Fibroblast of lung (primary cell): Measurements from ENCODE around the gene NFE2. TPM values are rescaled to one million over a fixed set of nuclear protein-coding genes. Genes with fewer than 3 reads are reported as not detected.

ENCODE experiments used
- DNase-seq, 2 donors: peaks; one replicate each; pipeline versions ENCODE4 v3.0.0 to v3.0.0-alpha.2; 2010; ENCODE audit warnings: low read depth in 2 of 2
- H2AFZ ChIP-seq: 2 replicates; pipeline ENCODE4 v1.5.1; 2012; ENCODE audit warnings: low read length, control low read depth, inconsistent platforms
- H3K27ac ChIP-seq: 2 replicates; pipeline ENCODE4 v1.5.1; 2011; ENCODE audit warnings: low read length, control low read depth; ENCODE audit not compliant: insufficient read depth
- H3K27me3 ChIP-seq: 2 replicates; pipeline ENCODE4 v1.5.1; 2011; ENCODE audit warnings: mild to moderate bottlenecking, low read length; ENCODE audit not compliant: control insufficient read depth, insufficient read depth
- H3K36me3 ChIP-seq: 2 replicates; pipeline ENCODE4 v1.5.1; 2011; ENCODE audit warnings: low read length; ENCODE audit not compliant: control insufficient read depth, insufficient read depth
- H3K4me1 ChIP-seq: 2 replicates; pipeline ENCODE4 v1.5.1; 2011; ENCODE audit warnings: low read length; ENCODE audit not compliant: control insufficient read depth, insufficient read depth; ENCODE audit errors: extremely low read depth
- H3K4me2 ChIP-seq: 2 replicates; pipeline ENCODE4 v1.5.1; 2011; ENCODE audit warnings: low read length, control low read depth; ENCODE audit not compliant: insufficient read depth; ENCODE audit errors: extremely low read depth
- H3K4me3 ChIP-seq, 4 experiments: fragments of 200-600 bp in 1 of 4; sonication (generic) in 1 of 4; replicated peaks in 1 of 4; 2 replicates each; pipeline ENCODE4 v1.5.1; 2011 to 2016; ENCODE audit warnings: low read length in 4 of 4, low read depth in 3 of 4, mild to moderate bottlenecking in 3 of 4, control low read depth in 2 of 4, inconsistent platforms in 1 of 4, mixed read lengths in 1 of 4; ENCODE audit not compliant: insufficient read depth in 1 of 4; ENCODE audit errors: control extremely low read depth in 1 of 4
- H3K79me2 ChIP-seq: 2 replicates; pipeline ENCODE4 v1.5.1; 2012; ENCODE audit warnings: mild to moderate bottlenecking, low read length, inconsistent platforms; ENCODE audit not compliant: control insufficient read depth, insufficient read depth
- H3K9ac ChIP-seq: 2 replicates; pipeline ENCODE4 v1.5.1; 2011; ENCODE audit warnings: mild to moderate bottlenecking, low read length, control low read depth; ENCODE audit not compliant: insufficient read depth
- H3K9me3 ChIP-seq: 2 replicates; pipeline ENCODE4 v1.5.1; 2012; ENCODE audit warnings: low read depth, low read length; ENCODE audit not compliant: control insufficient read depth, insufficient read depth
- H4K20me1 ChIP-seq: 2 replicates; pipeline ENCODE4 v1.5.1; 2011; ENCODE audit warnings: low read length; ENCODE audit not compliant: control insufficient read depth, insufficient read depth; ENCODE audit errors: extremely low read depth
- EZH2 ChIP-seq: IDR thresholded peaks from 2 replicates; pipeline ENCODE4 v1.5.1; 2012; ENCODE audit warnings: low read length, control low read depth, mild to moderate bottlenecking; ENCODE audit errors: missing control alignments
- polyA plus RNA-seq, 2 donors: library from polyadenylated mRNA; depleted of rRNA in 1 of 2; stranded (reverse) in 1 of 2; unstranded in 1 of 2; fragments of >200 nt; gene quantifications; 2 replicates each; pipeline ENCODE4 v1.2.1, GENCODE V29; 2011 to 2012; ENCODE audit warnings: missing spikeins in 1 of 2
- total RNA-seq: library from RNA; depleted of rRNA; stranded (reverse); fragments of >200 nt; gene quantifications from 2 replicates; pipeline ENCODE4 v1.2.1, GENCODE V29; 2014
- TF ChIP-seq, protein P1 (sequence below), 2 donors: IDR thresholded peaks in 1 of 2; conservative IDR thresholded peaks in 1 of 2; 1 replicate in 1 of 2; 2 replicates in 1 of 2; pipeline ENCODE4 v1.5.1; 2011 to 2012; ENCODE audit warnings: low read length in 2 of 2, control low read depth in 1 of 2, inconsistent platforms in 1 of 2, low read depth in 1 of 2, mild to moderate bottlenecking in 1 of 2

Gene NFE2
- total and polyA plus RNA-seq, 2 donors (not counting 1 experiment from before 2014, with no cell fraction given) = 0.17 to 0.34 TPM

DNA sequence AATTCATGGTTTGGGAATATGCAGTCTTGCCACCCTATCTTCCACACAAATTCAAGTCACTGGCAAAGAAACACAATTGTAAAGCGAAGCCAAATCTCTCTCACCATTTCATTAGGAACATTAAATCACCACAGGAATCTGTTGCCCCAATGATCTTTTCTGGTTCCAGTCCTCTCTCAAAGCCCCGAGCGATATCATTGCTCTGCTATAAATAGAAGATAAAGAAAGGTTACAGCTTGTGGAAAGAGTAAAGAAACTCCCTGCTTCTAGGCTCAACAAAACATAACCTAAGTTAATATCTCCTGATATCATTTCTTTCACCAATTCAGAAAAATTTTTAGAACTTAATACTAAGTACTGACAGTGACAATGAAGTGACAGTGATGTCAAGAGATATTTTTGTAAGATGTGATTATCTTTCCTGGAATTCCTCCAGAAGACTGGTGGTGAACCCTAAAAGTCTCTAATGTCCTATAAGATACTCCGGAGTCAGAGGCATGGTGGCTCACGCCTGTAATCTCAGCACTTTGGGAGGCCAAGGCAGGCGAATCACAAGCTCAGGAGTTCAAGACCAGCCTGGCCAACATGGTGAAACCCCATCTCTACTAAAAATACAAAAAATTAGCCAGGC is 54.7 kb downstream of the NFE2 start:
- H4K20me1 ChIP-seq = no peaks in the 10 kb centered on the region
- no peak for DNase-seq
- no peaks in the 10 kb centered on the region for H3K4me1 ChIP-seq
- H3K27me3 ChIP-seq = no peaks in the 10 kb centered on the region
- H3K9ac ChIP-seq = no peak overlapping the region
- no peak overlapping the region for H3K27ac ChIP-seq
- no peak overlapping the region for H3K4me3 ChIP-seq
- H3K4me2 ChIP-seq = no peak overlapping the region
- H3K36me3 ChIP-seq = no peaks in the 10 kb centered on the region
- H3K79me2 ChIP-seq = no peaks in the 10 kb centered on the region
- TF ChIP-seq, protein P1, sequence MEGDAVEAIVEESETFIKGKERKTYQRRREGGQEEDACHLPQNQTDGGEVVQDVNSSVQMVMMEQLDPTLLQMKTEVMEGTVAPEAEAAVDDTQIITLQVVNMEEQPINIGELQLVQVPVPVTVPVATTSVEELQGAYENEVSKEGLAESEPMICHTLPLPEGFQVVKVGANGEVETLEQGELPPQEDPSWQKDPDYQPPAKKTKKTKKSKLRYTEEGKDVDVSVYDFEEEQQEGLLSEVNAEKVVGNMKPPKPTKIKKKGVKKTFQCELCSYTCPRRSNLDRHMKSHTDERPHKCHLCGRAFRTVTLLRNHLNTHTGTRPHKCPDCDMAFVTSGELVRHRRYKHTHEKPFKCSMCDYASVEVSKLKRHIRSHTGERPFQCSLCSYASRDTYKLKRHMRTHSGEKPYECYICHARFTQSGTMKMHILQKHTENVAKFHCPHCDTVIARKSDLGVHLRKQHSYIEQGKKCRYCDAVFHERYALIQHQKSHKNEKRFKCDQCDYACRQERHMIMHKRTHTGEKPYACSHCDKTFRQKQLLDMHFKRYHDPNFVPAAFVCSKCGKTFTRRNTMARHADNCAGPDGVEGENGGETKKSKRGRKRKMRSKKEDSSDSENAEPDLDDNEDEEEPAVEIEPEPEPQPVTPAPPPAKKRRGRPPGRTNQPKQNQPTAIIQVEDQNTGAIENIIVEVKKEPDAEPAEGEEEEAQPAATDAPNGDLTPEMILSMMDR (conservative IDR thresholded peaks at IDR 0.05 in 1 of 2, IDR thresholded peaks at IDR 0.05 in 1 of 2; ENCODE audit: low read depth in 1 of 2, low read length in 2 of 2) = no peak
- TF ChIP-seq EZH2 = no peak
- H2AFZ ChIP-seq = no peak overlapping the region
- H3K9me3 ChIP-seq = no peaks in the 10 kb centered on the region

Other genes with a start within 250 kb of the NFE2 start
- 0.17 and 0.26 TPM in 2 replicates for gene HOXC4, start 247.2 kb downstream of the NFE2 start, total RNA-seq
- gene HOXC4, start 247.2 kb downstream of the NFE2 start, polyA plus RNA-seq = 0.17 and 0.98 TPM in 2 replicates
- gene SMUG1, start 112.0 kb downstream of the NFE2 start, total RNA-seq = 24.1 and 34.7 TPM in 2 replicates
- 22.5 and 23.7 TPM in 2 replicates for gene SMUG1, start 112.0 kb downstream of the NFE2 start, polyA plus RNA-seq
- gene CBX5, start 20.9 kb downstream of the NFE2 start, total RNA-seq = 20.5 and 27.7 TPM in 2 replicates
- 64.0 and 71.1 TPM in 2 replicates for gene CBX5, start 20.9 kb downstream of the NFE2 start, polyA plus RNA-seq
- 305 and 311 TPM in 2 replicates for gene HNRNPA1, start 20.3 kb downstream of the NFE2 start, total RNA-seq
- 1,057 and 1,326 TPM in 2 replicates for gene HNRNPA1, start 20.3 kb downstream of the NFE2 start, polyA plus RNA-seq
- 80.9 and 97.9 TPM in 2 replicates for gene COPZ1, start 24.1 kb upstream of the NFE2 start, total RNA-seq
- gene COPZ1, start 24.1 kb upstream of the NFE2 start, polyA plus RNA-seq = 305 and 324 TPM in 2 replicates
- not detected in 2 replicates for gene GPR84, start 63.5 kb upstream of the NFE2 start, total RNA-seq
- gene GPR84, start 63.5 kb upstream of the NFE2 start, polyA plus RNA-seq = 0.03 TPM in 1 of 2 replicates, not detected in the other
- 2.3 and 3.3 TPM in 2 replicates for gene ZNF385A, start 83.7 kb upstream of the NFE2 start, total RNA-seq
- 0.64 and 0.69 TPM in 2 replicates for gene ZNF385A, start 83.7 kb upstream of the NFE2 start, polyA plus RNA-seq
- gene ITGA5, start 118.3 kb upstream of the NFE2 start, total RNA-seq = 133 and 232 TPM in 2 replicates
- gene ITGA5, start 118.3 kb upstream of the NFE2 start, polyA plus RNA-seq = 162 and 199 TPM in 2 replicates
- not detected in 2 replicates for gene GTSF1, start 172.6 kb upstream of the NFE2 start, total RNA-seq
- not detected in 2 replicates for gene GTSF1, start 172.6 kb upstream of the NFE2 start, polyA plus RNA-seq
- under 0.01 TPM in 2 replicates for gene NCKAP1L, start 196.7 kb upstream of the NFE2 start, total RNA-seq
- 0.01 and 0.02 TPM in 2 replicates for gene NCKAP1L, start 196.7 kb upstream of the NFE2 start, polyA plus RNA-seq
- gene PDE1B, start 248.6 kb upstream of the NFE2 start, total RNA-seq = not detected in 2 replicates
- gene PDE1B, start 248.6 kb upstream of the NFE2 start, polyA plus RNA-seq = not detected in 2 replicates